ENCODE results near the gene PRM1. TPM values are rescaled to one million over a fixed set of nuclear protein-coding genes. Genes with fewer than 3 reads are reported as not detected.

The PRM1 gene
- total RNA-seq, 4 donors from 2014 or later: not detected

- no peaks in the 10 kb centered on the region for H3K36me3 ChIP-seq
- H3K27ac ChIP-seq: peak overlapping the region; percentile 96
- no peak for DNase-seq (ENCODE audit: low spot score in 2 of 2)
- no peaks in the 10 kb centered on the region for H3K27me3 ChIP-seq
- WGBS: 2% methylated on average over 20 of the region's 105 CpGs
- peak overlapping the region; percentile 89 for H3K4me3 ChIP-seq
- H3K9me3 ChIP-seq: no peaks in the 10 kb centered on the region
- TF ChIP-seq POLR2AphosphoS5 (IDR thresholded peaks at IDR 0.05) (no peak), CTCF (IDR thresholded peaks at IDR 0.05) (peak in 1 of 2 donors; percentile 20)
- peaks cover 51% of the 10 kb centered on the region for H3K4me1 ChIP-seq
Observed at GRCh38 chr16:11254913-11255736, 26.0 kb downstream of the PRM1 start.

- H3K9me3 ChIP-seq: no peaks in the 10 kb centered on the region
- H3K27ac ChIP-seq: no peak overlapping the region
- peaks cover 46% of the 10 kb centered on the region for H3K4me1 ChIP-seq
- DNase-seq (ENCODE audit: low spot score in 2 of 2): no peak
- WGBS: 69% methylated on average over 19 of the region's 29 CpGs
- no peaks in the 10 kb centered on the region for H3K27me3 ChIP-seq
- no peaks in the 10 kb centered on the region for H3K36me3 ChIP-seq
- H3K4me3 ChIP-seq: peak overlapping the region; percentile 89
- TF ChIP-seq POLR2AphosphoS5 (IDR thresholded peaks at IDR 0.05) (no peak), EP300 (IDR thresholded peaks at IDR 0.05) (no peak), POLR2A (IDR thresholded peaks at IDR 0.05) (no peak), CTCF (IDR thresholded peaks at IDR 0.05) (no peak)
Observed at GRCh38 chr16:11253995-11254912, 26.9 kb downstream of the PRM1 start.

GRCh38 chr16:11253009-11253994 is 27.8 kb downstream of the PRM1 start:
- Histone ChIP-seq H3K27ac (no peak overlapping the region), H3K9me3 (no peaks in the 10 kb centered on the region), H3K27me3 (no peaks in the 10 kb centered on the region), H3K4me1 (peaks cover 36% of the 10 kb centered on the region), H3K4me3 (peak overlapping the region; percentile 89), H3K36me3 (no peaks in the 10 kb centered on the region)
- no peak for DNase-seq (ENCODE audit: low spot score in 2 of 2)
- 73% methylated on average over 5 of the region's 5 CpGs for WGBS
- TF ChIP-seq CTCF (IDR thresholded peaks at IDR 0.05): no peak
- no peak for TF ChIP-seq POLR2AphosphoS5 (IDR thresholded peaks at IDR 0.05)
- no peak for TF ChIP-seq EP300 (IDR thresholded peaks at IDR 0.05)
- no peak for TF ChIP-seq POLR2A (IDR thresholded peaks at IDR 0.05)

GRCh38 chr16:11252482-11252931 is 28.6 kb downstream of the PRM1 start:
- 86% methylated on average over 8 of the region's 8 CpGs for WGBS
- Histone ChIP-seq H3K4me3 (peak overlapping the region; percentile 89), H3K27ac (no peak overlapping the region), H3K4me1 (peaks cover 32% of the 10 kb centered on the region), H3K36me3 (no peaks in the 10 kb centered on the region), H3K27me3 (no peaks in the 10 kb centered on the region), H3K9me3 (no peaks in the 10 kb centered on the region)
- DNase-seq (ENCODE audit: low spot score in 2 of 2): no peak
- TF ChIP-seq EP300 (IDR thresholded peaks at IDR 0.05) (no peak), POLR2A (IDR thresholded peaks at IDR 0.05) (no peak), CTCF (IDR thresholded peaks at IDR 0.05) (no peak), POLR2AphosphoS5 (IDR thresholded peaks at IDR 0.05) (no peak)

Measured in suprapubic skin (tissue), 4 donors.